ENCODE measurements around the gene VIPAS39. TPM values are rescaled to one million over a fixed set of nuclear protein-coding genes. Genes with fewer than 3 reads are reported as not detected.

VIPAS39 gene
- total and polyA plus RNA-seq, 2 of the 13 experiments (the other 11 are each of a cell fraction or from before 2014, with no cell fraction given) = 13.3 to 21.5 TPM

DNA sequence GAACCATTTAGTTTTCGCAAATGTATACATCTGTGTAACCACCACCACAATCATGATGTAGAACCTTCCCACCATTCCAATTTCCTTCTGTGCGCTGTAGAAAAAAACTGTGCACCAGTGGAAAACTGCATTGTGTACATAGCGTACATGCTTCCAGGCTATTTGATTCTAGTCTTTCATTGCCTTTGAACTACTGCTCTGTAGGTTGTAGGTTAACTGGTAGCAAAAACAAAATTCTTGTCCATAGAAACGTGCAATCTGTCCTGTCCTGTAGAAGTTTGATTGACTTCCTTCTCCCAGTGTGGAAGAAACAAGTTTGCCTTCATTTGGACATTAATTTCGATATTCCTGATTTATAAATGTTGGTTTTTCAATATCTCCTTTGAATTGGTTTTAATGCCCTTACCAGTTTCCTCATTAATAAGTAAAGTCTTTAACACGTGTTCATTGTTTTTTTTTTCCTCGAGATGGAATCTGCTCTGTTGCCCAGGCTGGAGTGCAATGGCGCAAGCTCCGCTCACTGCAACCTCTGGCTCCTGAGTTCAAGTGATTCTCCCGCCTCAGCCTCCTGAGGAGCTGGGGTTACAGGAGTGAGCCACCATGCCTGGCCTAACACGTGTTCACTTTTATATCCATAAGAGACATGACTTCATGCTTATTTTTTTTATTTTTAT, 44.8 kb upstream of the VIPAS39 start (continued):
- TF ChIP-seq, protein P1, sequence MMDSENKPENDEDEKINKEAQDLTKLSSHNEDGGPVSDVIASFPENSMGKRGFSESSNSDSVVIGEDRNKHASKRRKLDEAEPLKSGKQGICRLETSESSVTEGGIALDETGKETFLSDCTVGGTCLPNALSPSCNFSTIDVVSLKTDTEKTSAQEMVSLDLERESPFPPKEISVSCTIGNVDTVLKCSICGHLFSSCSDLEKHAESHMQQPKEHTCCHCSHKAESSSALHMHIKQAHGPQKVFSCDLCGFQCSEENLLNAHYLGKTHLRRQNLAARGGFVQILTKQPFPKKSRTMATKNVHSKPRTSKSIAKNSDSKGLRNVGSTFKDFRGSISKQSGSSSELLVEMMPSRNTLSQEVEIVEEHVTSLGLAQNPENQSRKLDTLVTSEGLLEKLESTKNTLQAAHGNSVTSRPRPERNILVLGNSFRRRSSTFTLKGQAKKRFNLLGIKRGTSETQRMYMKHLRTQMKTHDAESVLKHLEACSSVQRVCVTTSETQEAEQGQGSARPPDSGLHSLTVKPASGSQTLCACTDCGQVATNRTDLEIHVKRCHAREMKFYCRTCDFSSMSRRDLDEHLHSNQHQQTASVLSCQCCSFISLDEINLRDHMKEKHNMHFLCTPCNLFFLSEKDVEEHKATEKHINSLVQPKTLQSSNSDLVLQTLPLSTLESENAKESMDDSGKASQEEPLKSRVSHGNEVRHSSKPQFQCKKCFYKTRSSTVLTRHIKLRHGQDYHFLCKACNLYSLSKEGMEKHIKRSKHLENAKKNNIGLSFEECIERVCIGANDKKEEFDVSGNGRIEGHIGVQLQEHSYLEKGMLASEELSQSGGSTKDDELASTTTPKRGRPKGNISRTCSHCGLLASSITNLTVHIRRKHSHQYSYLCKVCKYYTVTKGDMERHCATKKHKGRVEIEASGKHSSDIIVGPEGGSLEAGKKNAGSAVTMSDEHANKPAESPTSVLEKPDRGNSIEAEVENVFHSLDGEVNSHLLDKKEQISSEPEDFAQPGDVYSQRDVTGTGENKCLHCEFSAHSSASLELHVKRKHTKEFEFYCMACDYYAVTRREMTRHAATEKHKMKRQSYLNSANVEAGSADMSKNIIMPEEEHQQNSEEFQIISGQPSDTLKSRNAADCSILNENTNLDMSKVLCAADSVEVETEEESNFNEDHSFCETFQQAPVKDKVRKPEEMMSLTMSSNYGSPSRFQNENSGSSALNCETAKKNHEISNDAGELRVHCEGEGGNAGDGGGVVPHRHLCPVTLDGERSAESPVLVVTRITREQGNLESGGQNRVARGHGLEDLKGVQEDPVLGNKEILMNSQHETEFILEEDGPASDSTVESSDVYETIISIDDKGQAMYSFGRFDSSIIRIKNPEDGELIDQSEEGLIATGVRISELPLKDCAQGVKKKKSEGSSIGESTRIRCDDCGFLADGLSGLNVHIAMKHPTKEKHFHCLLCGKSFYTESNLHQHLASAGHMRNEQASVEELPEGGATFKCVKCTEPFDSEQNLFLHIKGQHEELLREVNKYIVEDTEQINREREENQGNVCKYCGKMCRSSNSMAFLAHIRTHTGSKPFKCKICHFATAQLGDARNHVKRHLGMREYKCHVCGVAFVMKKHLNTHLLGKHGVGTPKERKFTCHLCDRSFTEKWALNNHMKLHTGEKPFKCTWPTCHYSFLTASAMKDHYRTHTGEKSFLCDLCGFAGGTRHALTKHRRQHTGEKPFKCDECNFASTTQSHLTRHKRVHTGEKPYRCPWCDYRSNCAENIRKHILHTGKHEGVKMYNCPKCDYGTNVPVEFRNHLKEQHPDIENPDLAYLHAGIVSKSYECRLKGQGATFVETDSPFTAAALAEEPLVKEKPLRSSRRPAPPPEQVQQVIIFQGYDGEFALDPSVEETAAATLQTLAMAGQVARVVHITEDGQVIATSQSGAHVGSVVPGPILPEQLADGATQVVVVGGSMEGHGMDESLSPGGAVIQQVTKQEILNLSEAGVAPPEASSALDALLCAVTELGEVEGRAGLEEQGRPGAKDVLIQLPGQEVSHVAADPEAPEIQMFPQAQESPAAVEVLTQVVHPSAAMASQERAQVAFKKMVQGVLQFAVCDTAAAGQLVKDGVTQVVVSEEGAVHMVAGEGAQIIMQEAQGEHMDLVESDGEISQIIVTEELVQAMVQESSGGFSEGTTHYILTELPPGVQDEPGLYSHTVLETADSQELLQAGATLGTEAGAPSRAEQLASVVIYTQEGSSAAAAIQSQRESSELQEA (CRISPR knock-in tag; IDR thresholded peaks at IDR 0.05; ENCODE audit: not compliant biosample characterization) = no peak
- TF ChIP-seq ZNF781 (CRISPR knock-in tag; IDR thresholded peaks at IDR 0.05; ENCODE audit: borderline replicate concordance, not compliant biosample characterization) = no peak
- TF ChIP-seq NFE2 (CRISPR knock-in tag; IDR thresholded peaks at IDR 0.05) = no peak
- TF ChIP-seq, protein P2, sequence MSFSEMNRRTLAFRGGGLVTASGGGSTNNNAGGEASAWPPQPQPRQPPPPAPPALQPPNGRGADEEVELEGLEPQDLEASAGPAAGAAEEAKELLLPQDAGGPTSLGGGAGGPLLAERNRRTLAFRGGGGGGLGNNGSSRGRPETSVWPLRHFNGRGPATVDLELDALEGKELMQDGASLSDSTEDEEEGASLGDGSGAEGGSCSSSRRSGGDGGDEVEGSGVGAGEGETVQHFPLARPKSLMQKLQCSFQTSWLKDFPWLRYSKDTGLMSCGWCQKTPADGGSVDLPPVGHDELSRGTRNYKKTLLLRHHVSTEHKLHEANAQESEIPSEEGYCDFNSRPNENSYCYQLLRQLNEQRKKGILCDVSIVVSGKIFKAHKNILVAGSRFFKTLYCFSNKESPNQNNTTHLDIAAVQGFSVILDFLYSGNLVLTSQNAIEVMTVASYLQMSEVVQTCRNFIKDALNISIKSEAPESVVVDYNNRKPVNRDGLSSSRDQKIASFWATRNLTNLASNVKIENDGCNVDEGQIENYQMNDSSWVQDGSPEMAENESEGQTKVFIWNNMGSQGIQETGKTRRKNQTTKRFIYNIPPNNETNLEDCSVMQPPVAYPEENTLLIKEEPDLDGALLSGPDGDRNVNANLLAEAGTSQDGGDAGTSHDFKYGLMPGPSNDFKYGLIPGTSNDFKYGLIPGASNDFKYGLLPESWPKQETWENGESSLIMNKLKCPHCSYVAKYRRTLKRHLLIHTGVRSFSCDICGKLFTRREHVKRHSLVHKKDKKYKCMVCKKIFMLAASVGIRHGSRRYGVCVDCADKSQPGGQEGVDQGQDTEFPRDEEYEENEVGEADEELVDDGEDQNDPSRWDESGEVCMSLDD (CRISPR knock-in tag; IDR thresholded peaks at IDR 0.05; ENCODE audit: borderline replicate concordance) = no peak
- TF ChIP-seq SMARCC2 (IDR thresholded peaks at IDR 0.05) = no peak
- TF ChIP-seq, protein P3, sequence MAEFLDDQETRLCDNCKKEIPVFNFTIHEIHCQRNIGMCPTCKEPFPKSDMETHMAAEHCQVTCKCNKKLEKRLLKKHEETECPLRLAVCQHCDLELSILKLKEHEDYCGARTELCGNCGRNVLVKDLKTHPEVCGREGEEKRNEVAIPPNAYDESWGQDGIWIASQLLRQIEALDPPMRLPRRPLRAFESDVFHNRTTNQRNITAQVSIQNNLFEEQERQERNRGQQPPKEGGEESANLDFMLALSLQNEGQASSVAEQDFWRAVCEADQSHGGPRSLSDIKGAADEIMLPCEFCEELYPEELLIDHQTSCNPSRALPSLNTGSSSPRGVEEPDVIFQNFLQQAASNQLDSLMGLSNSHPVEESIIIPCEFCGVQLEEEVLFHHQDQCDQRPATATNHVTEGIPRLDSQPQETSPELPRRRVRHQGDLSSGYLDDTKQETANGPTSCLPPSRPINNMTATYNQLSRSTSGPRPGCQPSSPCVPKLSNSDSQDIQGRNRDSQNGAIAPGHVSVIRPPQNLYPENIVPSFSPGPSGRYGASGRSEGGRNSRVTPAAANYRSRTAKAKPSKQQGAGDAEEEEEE (CRISPR knock-in tag; IDR thresholded peaks at IDR 0.05; ENCODE audit: borderline replicate concordance) = no peak
- no peak for TF ChIP-seq TRIM24 (CRISPR knock-in tag; IDR thresholded peaks at IDR 0.05)
- TF ChIP-seq ZFYVE20 (CRISPR knock-in tag; IDR thresholded peaks at IDR 0.05; ENCODE audit: borderline replicate concordance, low read depth) = no peak
- TF ChIP-seq PHF20 (CRISPR knock-in tag; IDR thresholded peaks at IDR 0.05) = no peak
- no peak for TF ChIP-seq KLF13 (CRISPR knock-in tag; IDR thresholded peaks at IDR 0.05)
- TF ChIP-seq HIVEP1 (CRISPR knock-in tag; IDR thresholded peaks at IDR 0.05) = no peak
- TF ChIP-seq ZSCAN21 (CRISPR knock-in tag; IDR thresholded peaks at IDR 0.05; ENCODE audit: borderline replicate concordance) = no peak
- TF ChIP-seq EHMT2 (IDR thresholded peaks at IDR 0.05; ENCODE audit: borderline replicate concordance, low read depth, low read length) = no peak
- no peak for TF ChIP-seq MEF2D (CRISPR knock-in tag; IDR thresholded peaks at IDR 0.05)
